GM23338 (cell line): ENCODE data around the gene SLC7A5. TPM values are rescaled to one million over a fixed set of nuclear protein-coding genes. Genes with fewer than 3 reads are reported as not detected.

ENCODE experiments used
- ETS1 ChIP-seq: IDR thresholded peaks from 2 replicates; pipeline ENCODE4 v1.6.1; 2016; ENCODE audit warnings: antibody characterized with exemption
- REST ChIP-seq: IDR thresholded peaks from one replicate; pipeline ENCODE4 v1.6.1; 2018; ENCODE audit warnings: antibody characterized with exemption; ENCODE audit not compliant: unreplicated experiment
- STAT1 ChIP-seq: IDR thresholded peaks from one replicate; pipeline ENCODE4 v1.6.1; 2016; ENCODE audit warnings: antibody characterized with exemption; ENCODE audit not compliant: unreplicated experiment
- ZNF114 ChIP-seq: fragments of 250-450 bp; sonication (Bioruptor Pico); IDR thresholded peaks from 2 replicates; pipeline ENCODE4 v1.5.0; 2020; ENCODE audit warnings: mild to moderate bottlenecking, moderate library complexity
- ZNF462 ChIP-seq: fragments of 250-450 bp; sonication (Bioruptor Pico); IDR thresholded peaks from 2 replicates; pipeline ENCODE4 v1.5.0; 2020; ENCODE audit warnings: mild to moderate bottlenecking, moderate library complexity
- polyA plus RNA-seq: library from polyadenylated mRNA; unstranded; fragments of >200 nt; fragmentation: Nextera tagmentation; extraction: Ambion mirVana; gene quantifications from 2 replicates; pipeline ENCODE4 v1.2.1, GENCODE V29; 2016
- total RNA-seq: library from RNA; depleted of rRNA; stranded (reverse); fragments of >200 nt; shearing (Covaris generic); gene quantifications from 2 replicates; pipeline ENCODE4 v1.2.3, GENCODE V29; 2014

Gene SLC7A5
- total and polyA plus RNA-seq, 2 experiments from 2014 or later = 107 to 386 TPM

- TF ChIP-seq ZNF462 (CRISPR knock-in tag) (no peak), STAT1 (no peak), REST (no peak), ETS1 (no peak), ZNF114 (no peak)
Observed at GRCh38 chr16:87851141-87851587, 18.1 kb downstream of the SLC7A5 start (continued).
